ENCODE results near the gene PPP1R3D. TPM values are rescaled to one million over a fixed set of nuclear protein-coding genes. Genes with fewer than 3 reads are reported as not detected.

Gene PPP1R3D
- total and polyA plus RNA-seq, 2 of the 8 experiments (the other 6 are each of a cell fraction or from before 2014, with no cell fraction given) = 1.4 to 3.9 TPM

GRCh38 chr20:59944726-59945125 lies 4.6 kb upstream of the PPP1R3D start:
- Histone ChIP-seq H2AK5ac (ENCODE audit: low read depth, low read length) (no peak overlapping the region), H2BK20ac (ENCODE audit: low read length) (no peak overlapping the region), H3K36me3 (ENCODE audit: control insufficient read depth in 2 of 4, insufficient read depth in 4 of 4, low read length in 3 of 4) (peaks cover 0 to 17% (median 4%) of the 10 kb centered on the region in 4 experiments; a peak in 3 of 8 replicates), H4K20me1 (replicated peaks in 1 of 2; ENCODE audit: control insufficient read depth in 1 of 2, insufficient read depth in 2 of 2, low read length in 2 of 2) (peaks cover 0 to under 1% of the 10 kb centered on the region in 2 experiments), H3K9me3 (ENCODE audit: insufficient read depth in 2 of 2, low read depth in 1 of 2, low read length in 1 of 2) (no peaks in the 10 kb centered on the region), H3K56ac (replicated peaks; ENCODE audit: insufficient read length, low read depth, low read length) (no peak overlapping the region), H3K9ac (replicated peaks in 1 of 4; ENCODE audit: extremely low read depth in 1 of 4, low read depth in 3 of 4, low read length in 3 of 4) (no peak overlapping the region), H4K91ac (replicated peaks; ENCODE audit: insufficient read length, low read length) (no peak overlapping the region), H2BK15ac (ENCODE audit: low read length) (no peak overlapping the region), H3K23ac (ENCODE audit: insufficient read length) (no peak overlapping the region), H2BK5ac (ENCODE audit: low read depth, low read length) (no peak overlapping the region), H4K5ac (ENCODE audit: insufficient read length, low read depth, low read length) (no peak overlapping the region), H2BK120ac (replicated peaks; ENCODE audit: low read depth, low read length) (no peak overlapping the region), H3K4me1 (replicated peaks in 1 of 4; ENCODE audit: control insufficient read depth in 3 of 4, insufficient read depth in 4 of 4, low read length in 3 of 4) (peaks cover 0 to 6% (median under 1%) of the 10 kb centered on the region in 4 experiments; a peak in 3 of 7 replicates), H3K27ac (ENCODE audit: low read depth, low read length) (no peak overlapping the region), H3K4ac (replicated peaks; ENCODE audit: insufficient read length, low read depth, low read length) (no peak overlapping the region), H3K4me2 (ENCODE audit: insufficient read depth in 1 of 2, low read depth in 2 of 2, low read length in 2 of 2) (no peak overlapping the region), H2BK12ac (ENCODE audit: low read depth, low read length) (no peak overlapping the region), H3K18ac (ENCODE audit: extremely low read depth, low read length) (no peak overlapping the region), H3K79me2 (ENCODE audit: control insufficient read depth in 1 of 2, insufficient read depth in 2 of 2, low read length in 2 of 2) (peaks cover 0 to 9% of the 10 kb centered on the region in 2 experiments; a peak in 1 of 4 replicates), H2AFZ (ENCODE audit: low read length) (no peak overlapping the region), H4K8ac (ENCODE audit: extremely low read depth, insufficient read depth, low read length) (no peak overlapping the region), H3K23me2 (ENCODE audit: low read depth, low read length) (peaks cover 9% of the 10 kb centered on the region), H3K27me3 (replicated peaks in 1 of 4; ENCODE audit: control insufficient read depth in 3 of 4, extremely low read depth in 1 of 4, insufficient read depth in 3 of 4, low read length in 3 of 4) (0 out of 7 replicates have a peak, but pooled peaks cover 0 to 2% (median 0%) of the 10 kb centered on the region in 4 experiments), H3K79me1 (ENCODE audit: low read depth, low read length) (no peaks in the 10 kb centered on the region), H3K14ac (ENCODE audit: insufficient read length) (no peak overlapping the region), H3K4me3 (ENCODE audit: extremely low read depth in 1 of 4, insufficient read depth in 2 of 4, low read depth in 3 of 4, low read length in 4 of 4) (no peak overlapping the region)
- ChIA-PET CTCF (ENCODE audit: partially characterized antibody) (interaction anchor here (0.7 to 4.0 kb wide), 6 partner anchors 10 to 161 kb away, joined by 3 to 23 read pairs (median 5); partner anchors contain the start of gene SYCP2), POLR2A (ENCODE audit: partially characterized antibody) (interaction anchor here (1.5 kb wide), 1 partner anchor 11 kb away, joined by 5 read pairs; no protein-coding TSS in a partner anchor)
- no peak for TF ChIP-seq EGR1 (IDR thresholded peaks at IDR 0.05; ENCODE audit: borderline replicate concordance, low read depth, low read length)
- TF ChIP-seq, protein P1, sequence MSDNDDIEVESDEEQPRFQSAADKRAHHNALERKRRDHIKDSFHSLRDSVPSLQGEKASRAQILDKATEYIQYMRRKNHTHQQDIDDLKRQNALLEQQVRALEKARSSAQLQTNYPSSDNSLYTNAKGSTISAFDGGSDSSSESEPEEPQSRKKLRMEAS (IDR thresholded peaks at IDR 0.05) = no peak
- TF ChIP-seq SIX5 (IDR thresholded peaks at IDR 0.05; ENCODE audit: low read depth, low read length) = no peak
- no peak for TF ChIP-seq POLR2A (IDR thresholded peaks at IDR 0.05; ENCODE audit: control extremely low read depth in 1 of 2, low read depth in 2 of 2, low read length in 2 of 2)
- TF ChIP-seq BACH1 (IDR thresholded peaks at IDR 0.05; ENCODE audit: low read length) = no peak
- TF ChIP-seq, protein P2, sequence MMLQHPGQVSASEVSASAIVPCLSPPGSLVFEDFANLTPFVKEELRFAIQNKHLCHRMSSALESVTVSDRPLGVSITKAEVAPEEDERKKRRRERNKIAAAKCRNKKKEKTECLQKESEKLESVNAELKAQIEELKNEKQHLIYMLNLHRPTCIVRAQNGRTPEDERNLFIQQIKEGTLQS (IDR thresholded peaks at IDR 0.05; ENCODE audit: insufficient read depth, low read depth, low read length) = no peak
- no peak for TF ChIP-seq NANOG (IDR thresholded peaks at IDR 0.05; ENCODE audit: insufficient read depth, low read depth, low read length, poor library complexity, severe bottlenecking)
- TF ChIP-seq YY1 (IDR thresholded peaks at IDR 0.05; ENCODE audit: low read depth, low read length) = no peak
- WGBS, 2 experiments (ENCODE audit: extremely low coverage in 1 of 2, insufficient coverage in 1 of 2, insufficient read length in 1 of 2, insufficient replicate concordance in 2 of 2, low coverage in 1 of 2, low lambda C conversion rate in 2 of 2, missing lambda C conversion rate in 1 of 2) = 88% methylated on average over 6 of the region's 7 CpGs; no CpG with 5 or more reads in 1 of the 2 experiments
- no peak for DNase-seq (ENCODE audit: low read depth in 1 of 2, low spot score in 2 of 2)
- FAIRE-seq = no peak

All from H1 (cell line).